ENCODE data around the gene RARRES2.

The RARRES2 gene

GRCh38 chr7:150358433-150358832 is 17.0 kb upstream of the RARRES2 start:
- peaks cover 19% of the 10 kb centered on the region for H3F3A ChIP-seq (ENCODE audit: control insufficient read depth, insufficient read depth)
- no peaks in the 10 kb centered on the region for H4K20me1 ChIP-seq (ENCODE audit: control insufficient read depth, insufficient read depth, low read depth, low read length)
- no peaks in the 10 kb centered on the region for H3K27me3 ChIP-seq (ENCODE audit: control insufficient read depth, low read length)
- no peaks in the 10 kb centered on the region for H3K36me3 ChIP-seq (ENCODE audit: control insufficient read depth, low read length)
- no peak overlapping the region for H3K4me3 ChIP-seq (ENCODE audit: low read length)
- no peaks in the 10 kb centered on the region for H3K9me3 ChIP-seq (ENCODE audit: control insufficient read depth, insufficient read depth, low read length)
- H3K9me2 ChIP-seq (replicated peaks; ENCODE audit: control insufficient read depth, low read length), result no peaks in the 10 kb centered on the region
- H3K4me1 ChIP-seq (ENCODE audit: control insufficient read depth, low read length), result peaks cover 59% of the 10 kb centered on the region
- no peak overlapping the region for H3K4me2 ChIP-seq (ENCODE audit: low read length)
- no peak for TF ChIP-seq EZH2phosphoT487 (IDR thresholded peaks at IDR 0.05; ENCODE audit: borderline replicate concordance, low read length)
- no peaks in the 10 kb centered on the region for H3K79me2 ChIP-seq (ENCODE audit: control insufficient read depth, low read length)
- no peak overlapping the region for H3K27ac ChIP-seq (ENCODE audit: low read depth, low read length)

GRCh38 chr7:150357771-150358427 is 16.5 kb upstream of the RARRES2 start:
- Histone ChIP-seq H3F3A (ENCODE audit: control insufficient read depth, insufficient read depth) (peaks cover 19% of the 10 kb centered on the region), H3K4me3 (ENCODE audit: low read length) (peak overlapping the region; percentile 26; the same call in 1 of the 2 replicates), H3K27ac (ENCODE audit: low read depth, low read length) (peak overlapping the region; percentile 21; the same call in 1 of the 2 replicates), H3K9me2 (replicated peaks; ENCODE audit: control insufficient read depth, low read length) (no peaks in the 10 kb centered on the region), H3K4me2 (ENCODE audit: low read length) (peak overlapping the region; percentile 47), H3K36me3 (ENCODE audit: control insufficient read depth, low read length) (no peaks in the 10 kb centered on the region), H3K4me1 (ENCODE audit: control insufficient read depth, low read length) (peaks cover 53% of the 10 kb centered on the region), H3K79me2 (ENCODE audit: control insufficient read depth, low read length) (no peaks in the 10 kb centered on the region), H4K20me1 (ENCODE audit: control insufficient read depth, insufficient read depth, low read depth, low read length) (no peaks in the 10 kb centered on the region), H3K9me3 (ENCODE audit: control insufficient read depth, insufficient read depth, low read length) (no peaks in the 10 kb centered on the region), H3K27me3 (ENCODE audit: control insufficient read depth, low read length) (no peaks in the 10 kb centered on the region)
- TF ChIP-seq EZH2phosphoT487 (IDR thresholded peaks at IDR 0.05; ENCODE audit: borderline replicate concordance, low read length), result no peak
- TF ChIP-seq CTCF (IDR thresholded peaks at IDR 0.05; ENCODE audit: low read depth, low read length, poor library complexity, severe bottlenecking), result no peak

- Histone ChIP-seq H3K4me1 (ENCODE audit: control insufficient read depth, low read length) (peaks cover 47% of the 10 kb centered on the region), H3K4me3 (ENCODE audit: low read length) (peak overlapping the region; percentile 26; the same call in 1 of the 2 replicates), H3K9me2 (replicated peaks; ENCODE audit: control insufficient read depth, low read length) (no peaks in the 10 kb centered on the region), H4K20me1 (ENCODE audit: control insufficient read depth, insufficient read depth, low read depth, low read length) (no peaks in the 10 kb centered on the region), H3K27ac (ENCODE audit: low read depth, low read length) (peak overlapping the region; percentile 21; the same call in 1 of the 2 replicates), H3K9me3 (ENCODE audit: control insufficient read depth, insufficient read depth, low read length) (no peaks in the 10 kb centered on the region), H3K27me3 (ENCODE audit: control insufficient read depth, low read length) (no peaks in the 10 kb centered on the region), H3K79me2 (ENCODE audit: control insufficient read depth, low read length) (no peaks in the 10 kb centered on the region), H3K36me3 (ENCODE audit: control insufficient read depth, low read length) (no peaks in the 10 kb centered on the region), H3F3A (ENCODE audit: control insufficient read depth, insufficient read depth) (peaks cover 19% of the 10 kb centered on the region), H3K4me2 (ENCODE audit: low read length) (peak overlapping the region; percentile 47)
- TF ChIP-seq EZH2phosphoT487 (IDR thresholded peaks at IDR 0.05; ENCODE audit: borderline replicate concordance, low read length) (no peak), CTCF (IDR thresholded peaks at IDR 0.05; ENCODE audit: low read depth, low read length, poor library complexity, severe bottlenecking) (no peak)
These were observed 15.8 kb upstream of the RARRES2 start for GRCh38 chr7:150357270-150357669.

GRCh38 chr7:150356265-150356897 is 15.0 kb upstream of the RARRES2 start:
- Histone ChIP-seq H3K27ac (ENCODE audit: low read depth, low read length) (no peak overlapping the region), H3K4me3 (ENCODE audit: low read length) (no peak overlapping the region), H3K9me2 (replicated peaks; ENCODE audit: control insufficient read depth, low read length) (no peaks in the 10 kb centered on the region), H3K4me2 (ENCODE audit: low read length) (peak overlapping the region; percentile 40), H3K79me2 (ENCODE audit: control insufficient read depth, low read length) (no peaks in the 10 kb centered on the region), H3F3A (ENCODE audit: control insufficient read depth, insufficient read depth) (peaks cover 24% of the 10 kb centered on the region), H3K9me3 (ENCODE audit: control insufficient read depth, insufficient read depth, low read length) (no peaks in the 10 kb centered on the region), H4K20me1 (ENCODE audit: control insufficient read depth, insufficient read depth, low read depth, low read length) (no peaks in the 10 kb centered on the region), H3K27me3 (ENCODE audit: control insufficient read depth, low read length) (no peaks in the 10 kb centered on the region), H3K4me1 (ENCODE audit: control insufficient read depth, low read length) (peaks cover 38% of the 10 kb centered on the region), H3K36me3 (ENCODE audit: control insufficient read depth, low read length) (no peaks in the 10 kb centered on the region)
- TF ChIP-seq CTCF (IDR thresholded peaks at IDR 0.05; ENCODE audit: low read depth, low read length, poor library complexity, severe bottlenecking) (peak; percentile 93), EZH2phosphoT487 (IDR thresholded peaks at IDR 0.05; ENCODE audit: borderline replicate concordance, low read length) (no peak)

Data from DOHH2 (cell line).